ENCODE results near the gene BIVM.

BIVM gene

GRCh38 chr13:102848956-102849355 is 50.0 kb downstream of the BIVM start:
- TF ChIP-seq, protein P1, sequence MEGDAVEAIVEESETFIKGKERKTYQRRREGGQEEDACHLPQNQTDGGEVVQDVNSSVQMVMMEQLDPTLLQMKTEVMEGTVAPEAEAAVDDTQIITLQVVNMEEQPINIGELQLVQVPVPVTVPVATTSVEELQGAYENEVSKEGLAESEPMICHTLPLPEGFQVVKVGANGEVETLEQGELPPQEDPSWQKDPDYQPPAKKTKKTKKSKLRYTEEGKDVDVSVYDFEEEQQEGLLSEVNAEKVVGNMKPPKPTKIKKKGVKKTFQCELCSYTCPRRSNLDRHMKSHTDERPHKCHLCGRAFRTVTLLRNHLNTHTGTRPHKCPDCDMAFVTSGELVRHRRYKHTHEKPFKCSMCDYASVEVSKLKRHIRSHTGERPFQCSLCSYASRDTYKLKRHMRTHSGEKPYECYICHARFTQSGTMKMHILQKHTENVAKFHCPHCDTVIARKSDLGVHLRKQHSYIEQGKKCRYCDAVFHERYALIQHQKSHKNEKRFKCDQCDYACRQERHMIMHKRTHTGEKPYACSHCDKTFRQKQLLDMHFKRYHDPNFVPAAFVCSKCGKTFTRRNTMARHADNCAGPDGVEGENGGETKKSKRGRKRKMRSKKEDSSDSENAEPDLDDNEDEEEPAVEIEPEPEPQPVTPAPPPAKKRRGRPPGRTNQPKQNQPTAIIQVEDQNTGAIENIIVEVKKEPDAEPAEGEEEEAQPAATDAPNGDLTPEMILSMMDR (conservative IDR thresholded peaks at IDR 0.05; ENCODE audit: low read depth, low read length) = no peak
- H3K4me3 ChIP-seq (ENCODE audit: low read length) = no peak overlapping the region
- DNase-seq (ENCODE audit: low read depth) = no peak

DNA sequence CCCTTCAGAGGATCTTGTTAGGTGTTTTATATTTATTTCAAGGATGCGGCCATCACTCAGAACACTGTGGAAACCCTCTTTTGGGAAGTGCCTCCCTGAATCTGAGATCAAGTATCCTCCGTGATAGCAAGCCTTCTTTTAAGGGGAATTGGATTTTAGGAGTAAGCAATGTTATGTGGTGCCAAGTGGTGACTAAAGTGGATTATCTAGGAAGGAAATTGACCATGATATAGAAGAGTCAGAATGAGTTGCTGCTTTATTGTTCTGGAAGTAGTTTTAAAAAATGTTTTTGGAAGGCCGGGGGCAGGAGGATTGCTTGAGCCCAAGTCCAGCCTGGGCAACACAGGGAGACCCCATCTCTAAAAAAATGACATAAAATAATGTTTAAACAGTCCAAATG is 53.6 kb downstream of the BIVM start:
- TF ChIP-seq, protein P1 (conservative IDR thresholded peaks at IDR 0.05; ENCODE audit: low read depth, low read length) = no peak
- H3K4me3 ChIP-seq (ENCODE audit: low read length) = no peak overlapping the region
- no peak for DNase-seq (ENCODE audit: low read depth)

- no peak overlapping the region for H3K4me3 ChIP-seq (ENCODE audit: low read length)
- DNase-seq (ENCODE audit: low read depth) = no peak
- TF ChIP-seq, protein P1 (conservative IDR thresholded peaks at IDR 0.05; ENCODE audit: low read depth, low read length) = no peak
Observed at GRCh38 chr13:102854675-102855074, 55.8 kb downstream of the BIVM start.

GRCh38 chr13:102856557-102856956 is 57.6 kb downstream of the BIVM start:
- TF ChIP-seq, protein P1 (conservative IDR thresholded peaks at IDR 0.05; ENCODE audit: low read depth, low read length) = no peak
- no peak for DNase-seq (ENCODE audit: low read depth)
- no peak overlapping the region for H3K4me3 ChIP-seq (ENCODE audit: low read length)

DNA sequence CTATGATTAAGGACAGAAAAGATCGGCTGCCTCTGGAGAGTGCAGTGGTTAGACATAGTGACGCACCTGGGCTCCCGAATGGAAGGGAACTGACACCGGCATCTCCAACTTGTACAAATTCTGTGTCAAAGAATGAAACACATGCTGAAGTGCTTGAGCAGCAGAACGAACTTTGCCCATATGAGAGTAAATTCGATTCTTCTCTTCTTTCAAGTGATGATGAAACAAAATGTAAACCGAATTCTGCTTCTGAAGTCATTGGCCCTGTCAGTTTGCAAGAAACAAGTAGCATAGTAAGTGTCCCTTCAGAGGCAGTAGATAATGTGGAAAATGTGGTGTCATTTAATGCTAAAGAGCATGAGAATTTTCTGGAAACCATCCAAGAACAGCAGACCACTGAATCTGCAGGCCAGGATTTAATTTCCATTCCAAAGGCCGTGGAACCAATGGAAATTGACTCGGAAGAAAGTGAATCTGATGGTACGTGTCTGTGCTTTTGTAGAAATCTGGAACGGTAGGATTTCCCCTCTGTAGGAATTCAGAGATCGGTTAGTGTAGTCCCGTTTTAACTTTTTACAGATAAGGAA is 63.8 kb downstream of the BIVM start:
- no peak for DNase-seq (ENCODE audit: low read depth)
- H3K4me3 ChIP-seq (ENCODE audit: low read length) = no peak overlapping the region
- TF ChIP-seq, protein P1 (conservative IDR thresholded peaks at IDR 0.05; ENCODE audit: low read depth, low read length) = no peak

GRCh38 chr13:102863590-102863989 is 64.7 kb downstream of the BIVM start:
- TF ChIP-seq, protein P1 (conservative IDR thresholded peaks at IDR 0.05; ENCODE audit: low read depth, low read length) = no peak
- DNase-seq (ENCODE audit: low read depth) = no peak
- H3K4me3 ChIP-seq (ENCODE audit: low read length) = no peak overlapping the region

- no peak overlapping the region for H3K4me3 ChIP-seq (ENCODE audit: low read length)
- TF ChIP-seq, protein P1 (conservative IDR thresholded peaks at IDR 0.05; ENCODE audit: low read depth, low read length) = no peak
- no peak for DNase-seq (ENCODE audit: low read depth)
Observed at GRCh38 chr13:102868366-102868936, 69.5 kb downstream of the BIVM start.
